ENCODE data around the gene MYEOV. TPM values are rescaled to one million over a fixed set of nuclear protein-coding genes. Genes with fewer than 3 reads are reported as not detected.

MYEOV gene
- total and polyA plus RNA-seq, 2 of the 8 experiments (the other 6 are each of a cell fraction or from before 2014, with no cell fraction given), result 0.44 to 0.67 TPM

DNA sequence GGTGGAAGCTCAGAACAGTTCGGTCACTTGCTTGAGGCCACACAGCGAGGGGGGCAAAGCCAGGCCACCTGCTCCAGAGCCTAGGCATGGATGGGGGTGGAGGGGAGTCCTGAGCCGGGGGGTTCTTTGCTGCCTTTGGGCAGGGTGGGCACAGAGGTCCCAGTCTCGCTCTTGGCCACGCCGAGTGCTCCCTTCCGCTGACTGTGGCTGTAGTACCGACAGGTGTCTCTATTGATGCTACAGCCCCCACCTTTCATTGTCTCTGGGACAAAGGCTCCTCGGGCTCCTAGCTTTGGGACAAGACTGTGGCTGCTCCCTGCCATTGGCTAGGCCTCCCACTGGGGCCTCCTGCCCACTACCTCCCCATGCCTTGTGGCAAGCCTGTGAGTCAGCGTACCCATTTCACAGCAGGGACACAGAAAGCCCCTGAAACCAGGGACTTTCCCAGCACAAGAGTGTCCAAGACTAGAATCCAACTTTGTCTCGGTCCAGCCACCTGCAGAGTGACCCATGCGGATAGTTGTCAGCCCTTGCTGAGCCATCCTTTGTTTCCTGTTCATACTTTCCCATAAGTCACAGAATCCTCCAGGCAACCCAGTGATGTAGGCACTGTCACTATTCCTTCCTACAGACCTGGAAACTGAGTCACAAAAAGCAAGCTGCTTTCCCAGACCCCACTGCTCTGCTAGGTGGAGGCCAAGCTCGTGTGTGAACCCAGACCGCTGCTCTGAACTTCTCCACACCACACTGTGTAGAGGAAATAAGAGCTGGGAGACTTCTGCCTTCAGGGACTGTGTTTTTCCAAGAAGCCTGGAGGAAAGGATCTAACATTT, 17.2 kb downstream of the MYEOV start:
- H2AFZ ChIP-seq (ENCODE audit: low read length), result no peak overlapping the region
- H4K8ac ChIP-seq (ENCODE audit: extremely low read depth, insufficient read depth, low read length), result no peak overlapping the region; the same call in 1 of the 2 replicates
- H4K20me1 ChIP-seq (replicated peaks in 1 of 2; ENCODE audit: control insufficient read depth in 1 of 2, insufficient read depth in 2 of 2, low read length in 2 of 2), result no peaks in the 10 kb centered on the region
- no peak overlapping the region for H3K4me2 ChIP-seq (ENCODE audit: insufficient read depth in 1 of 2, low read depth in 2 of 2, low read length in 2 of 2)
- no peak overlapping the region for H3K4ac ChIP-seq (replicated peaks; ENCODE audit: insufficient read length, low read depth, low read length)
- 90% methylated on average over 14 of the region's 14 CpGs; no CpG with 5 or more reads in 1 of the 2 experiments for WGBS, 2 experiments (ENCODE audit: extremely low coverage in 1 of 2, insufficient coverage in 1 of 2, insufficient read length in 1 of 2, insufficient replicate concordance in 2 of 2, low coverage in 1 of 2, low lambda C conversion rate in 2 of 2, missing lambda C conversion rate in 1 of 2)
- ChIA-PET CTCF (ENCODE audit: partially characterized antibody) (interaction anchor here (0.6 to 3.0 kb wide), 3 partner anchors 18 to 529 kb away, joined by 3 to 13 read pairs (median 3); no protein-coding TSS in a partner anchor), POLR2A (ENCODE audit: partially characterized antibody) (interaction anchor here (0.8 kb wide), 1 partner anchor 63 kb away, joined by 4 read pairs; no protein-coding TSS in a partner anchor)
- no peak overlapping the region for H2AK5ac ChIP-seq (ENCODE audit: low read depth, low read length)
- no peak overlapping the region; the same call in 1 of the 2 replicates for H2BK15ac ChIP-seq (ENCODE audit: low read length)
- no peaks in the 10 kb centered on the region for H3K36me3 ChIP-seq (ENCODE audit: control insufficient read depth in 2 of 4, insufficient read depth in 4 of 4, low read length in 3 of 4)
- H3K23me2 ChIP-seq (ENCODE audit: low read depth, low read length), result peaks cover 10% of the 10 kb centered on the region; the same call in 1 of the 2 replicates
- no peak overlapping the region for H3K4me3 ChIP-seq (ENCODE audit: extremely low read depth in 1 of 4, insufficient read depth in 2 of 4, low read depth in 3 of 4, low read length in 4 of 4)
- no peak overlapping the region for H3K27ac ChIP-seq (ENCODE audit: low read depth, low read length)
- no peak overlapping the region for H3K23ac ChIP-seq (ENCODE audit: insufficient read length)
- no peak overlapping the region for H3K14ac ChIP-seq (ENCODE audit: insufficient read length)
- H3K18ac ChIP-seq (ENCODE audit: extremely low read depth, low read length), result no peak overlapping the region
- H4K91ac ChIP-seq (replicated peaks; ENCODE audit: insufficient read length, low read length), result no peak overlapping the region
- H3K27me3 ChIP-seq (replicated peaks in 1 of 4; ENCODE audit: control insufficient read depth in 3 of 4, extremely low read depth in 1 of 4, insufficient read depth in 3 of 4, low read length in 3 of 4), result no peaks in the 10 kb centered on the region; a peak in 1 of 7 replicates
- H3K9ac ChIP-seq (replicated peaks in 1 of 4; ENCODE audit: extremely low read depth in 1 of 4, low read depth in 3 of 4, low read length in 3 of 4), result no peak overlapping the region; a peak in 1 of 7 replicates
- H3K79me2 ChIP-seq (ENCODE audit: control insufficient read depth in 1 of 2, insufficient read depth in 2 of 2, low read length in 2 of 2), result no peaks in the 10 kb centered on the region
- H2BK5ac ChIP-seq (ENCODE audit: low read depth, low read length), result no peak overlapping the region
- no peak overlapping the region for H4K5ac ChIP-seq (ENCODE audit: insufficient read length, low read depth, low read length)
- DNase-seq (ENCODE audit: low read depth in 1 of 2, low spot score in 2 of 2), result no peak
- no peak overlapping the region for H2BK120ac ChIP-seq (replicated peaks; ENCODE audit: low read depth, low read length)
- no peaks in the 10 kb centered on the region for H3K9me3 ChIP-seq (ENCODE audit: insufficient read depth in 2 of 2, low read depth in 1 of 2, low read length in 1 of 2)
- no peak overlapping the region for H3K56ac ChIP-seq (replicated peaks; ENCODE audit: insufficient read length, low read depth, low read length)
- FAIRE-seq, result no peak
- peaks cover 0 to 3% (median 1%) of the 10 kb centered on the region in 4 experiments; a peak in 1 of 7 replicates for H3K4me1 ChIP-seq (replicated peaks in 1 of 4; ENCODE audit: control insufficient read depth in 3 of 4, insufficient read depth in 4 of 4, low read length in 3 of 4)
- H3K79me1 ChIP-seq (ENCODE audit: low read depth, low read length), result no peaks in the 10 kb centered on the region
- no peak overlapping the region for H2BK12ac ChIP-seq (ENCODE audit: low read depth, low read length)
- H2BK20ac ChIP-seq (ENCODE audit: low read length), result no peak overlapping the region
- TF ChIP-seq CTBP2 (IDR thresholded peaks at IDR 0.05; ENCODE audit: borderline replicate concordance, insufficient read depth, insufficient read length, low read length), result no peak
- TF ChIP-seq RXRA (IDR thresholded peaks at IDR 0.05; ENCODE audit: insufficient read depth, low read depth, low read length), result no peak
- no peak for TF ChIP-seq RFX5 (IDR thresholded peaks at IDR 0.05; ENCODE audit: borderline replicate concordance, low read depth, low read length)
- no peak for TF ChIP-seq RAD21 (IDR thresholded peaks at IDR 0.05 in 1 of 2, conservative IDR thresholded peaks at IDR 0.05 in 1 of 2; ENCODE audit: low read depth in 2 of 2, low read length in 2 of 2)
- no peak for TF ChIP-seq ASH2L (IDR thresholded peaks at IDR 0.05; ENCODE audit: low read length)
- TF ChIP-seq CREB1 (IDR thresholded peaks at IDR 0.05), result no peak
- no peak for TF ChIP-seq CHD1 (IDR thresholded peaks at IDR 0.05; ENCODE audit: low read depth, low read length)
- TF ChIP-seq CHD2 (IDR thresholded peaks at IDR 0.05; ENCODE audit: low read length), result no peak
- TF ChIP-seq, protein P1, sequence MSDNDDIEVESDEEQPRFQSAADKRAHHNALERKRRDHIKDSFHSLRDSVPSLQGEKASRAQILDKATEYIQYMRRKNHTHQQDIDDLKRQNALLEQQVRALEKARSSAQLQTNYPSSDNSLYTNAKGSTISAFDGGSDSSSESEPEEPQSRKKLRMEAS (IDR thresholded peaks at IDR 0.05), result no peak
- TF ChIP-seq, protein P2, sequence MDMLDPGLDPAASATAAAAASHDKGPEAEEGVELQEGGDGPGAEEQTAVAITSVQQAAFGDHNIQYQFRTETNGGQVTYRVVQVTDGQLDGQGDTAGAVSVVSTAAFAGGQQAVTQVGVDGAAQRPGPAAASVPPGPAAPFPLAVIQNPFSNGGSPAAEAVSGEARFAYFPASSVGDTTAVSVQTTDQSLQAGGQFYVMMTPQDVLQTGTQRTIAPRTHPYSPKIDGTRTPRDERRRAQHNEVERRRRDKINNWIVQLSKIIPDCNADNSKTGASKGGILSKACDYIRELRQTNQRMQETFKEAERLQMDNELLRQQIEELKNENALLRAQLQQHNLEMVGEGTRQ (IDR thresholded peaks at IDR 0.05; ENCODE audit: low read length), result no peak

Measured in H1 (cell line).